GM12878 (cell line): ENCODE measurements around the gene RMC1. TPM values are rescaled to one million over a fixed set of nuclear protein-coding genes. Genes with fewer than 3 reads are reported as not detected.

Source experiments
- ATAC-seq: fragments of 200-7000 bp; cut with Tn5 transposase; 3 replicates; pipeline ENCODE4 v1.9.1; 2020; ENCODE audit warnings: mild to moderate bottlenecking, moderate library complexity
- BruUV-seq: library from RNA; stranded (reverse); fragments of 400-500 nt; replicated peaks from 2 replicates; lab custom pipeline; 2021; lab: Mats Ljungman, UMichigan
- CTCF ChIA-PET: fragments of 300-600 bp; sonication (Branson Sonifier 250); formaldehyde crosslinking; extraction: SDS; loops from one replicate; lab custom pipeline; 2021; ENCODE audit warnings: inconsistent platforms; lab: Yijun Ruan, JAX
- POLR2A ChIA-PET: fragments of 350-600 bp; formaldehyde crosslinking; extraction: SDS; loops from one replicate; lab custom pipeline; 2021; ENCODE audit warnings: inconsistent platforms; lab: Charles Lee
- RAD21 ChIA-PET: fragments of 300-600 bp; sonication (Branson Sonifier 250); formaldehyde crosslinking; loops from one replicate; lab custom pipeline; 2023; ENCODE audit warnings: antibody characterized with exemption; ENCODE audit not compliant: unreplicated experiment; lab: Charles Lee
- SMC1A ChIA-PET: fragments of 300-600 bp; sonication (Branson Sonifier 250); formaldehyde crosslinking; loops from one replicate; lab custom pipeline; 2023; ENCODE audit not compliant: unreplicated experiment, uncharacterized antibody; lab: Charles Lee
- DNase-seq: peaks from one replicate; pipeline ENCODE4 v3.0.0-alpha.2; 2011; ENCODE audit warnings: low read depth, low spot score
- FAIRE-seq: peaks from 3 replicates; lab custom pipeline; 2011; peaks lifted over from hg19 to GRCh38; lab: Jason Lieb, UNC
- H2AFZ ChIP-seq: 2 replicates; pipeline ENCODE4 v1.6.0; 2011; ENCODE audit warnings: low read depth, low read length, control low read depth; ENCODE audit not compliant: control insufficient read depth
- H3K27ac ChIP-seq: 2 replicates; pipeline ENCODE4 v1.5.1; 2011; ENCODE audit warnings: control low read depth; ENCODE audit not compliant: control insufficient read depth, insufficient read depth
- H3K27me3 ChIP-seq, 2 experiments: replicated peaks in 1 of 2; 2 replicates each; pipeline versions ENCODE4 v1.6.0 to v1.6.1; 2011; ENCODE audit warnings: low read length in 1 of 2; ENCODE audit not compliant: control insufficient read depth in 2 of 2, insufficient read depth in 2 of 2
- H3K36me3 ChIP-seq, 2 experiments: 2 replicates each; pipeline ENCODE4 v1.5.1; 2011; ENCODE audit warnings: low read length in 1 of 2; ENCODE audit not compliant: control insufficient read depth in 2 of 2, insufficient read depth in 2 of 2
- H3K4me1 ChIP-seq: 2 replicates; pipeline ENCODE4 v1.6.1; 2011; ENCODE audit warnings: mild to moderate bottlenecking, low read length, moderate library complexity, mixed read lengths; ENCODE audit not compliant: control insufficient read depth, insufficient read depth
- H3K4me2 ChIP-seq: 2 replicates; pipeline ENCODE4 v1.6.0; 2011; ENCODE audit warnings: control low read depth; ENCODE audit not compliant: control insufficient read depth, insufficient read depth
- H3K4me3 ChIP-seq: fragments of 200-600 bp; sonication (generic); 2 replicates; pipeline ENCODE4 v1.5.1; 2016
- H3K79me2 ChIP-seq: 2 replicates; pipeline ENCODE4 v1.6.0; 2011; ENCODE audit warnings: low read length; ENCODE audit not compliant: control insufficient read depth, insufficient read depth
- H3K9ac ChIP-seq: 2 replicates; pipeline ENCODE4 v1.8.0; 2011; ENCODE audit warnings: low read length, control low read depth, mixed read lengths; ENCODE audit not compliant: control insufficient read depth, insufficient read depth
- H3K9me3 ChIP-seq: replicated peaks from 3 replicates; pipeline ENCODE4 v1.5.1; 2011; ENCODE audit warnings: mild to moderate bottlenecking, low read length; ENCODE audit not compliant: control insufficient read depth, insufficient read depth
- H4K20me1 ChIP-seq: 2 replicates; pipeline ENCODE4 v1.6.0; 2011; ENCODE audit not compliant: control insufficient read depth, insufficient read depth
- BACH1 ChIP-seq: fragments of 450-650 bp; IDR thresholded peaks from 2 replicates; pipeline ENCODE4 v1.6.1; 2017; ENCODE audit warnings: mild to moderate bottlenecking, borderline replicate concordance
- EGR1 ChIP-seq, 2 experiments: IDR thresholded peaks; 1 replicate in 1 of 2; 2 replicates in 1 of 2; pipeline ENCODE4 v1.6.1; 2011 to 2012; ENCODE audit warnings: low read depth in 2 of 2, low read length in 2 of 2, borderline replicate concordance in 1 of 2, mild to moderate bottlenecking in 1 of 2, moderate library complexity in 1 of 2
- GABPA ChIP-seq: IDR thresholded peaks from 2 replicates; pipeline ENCODE4 v1.6.1; 2014; ENCODE audit warnings: antibody characterized with exemption, low read depth, mild to moderate bottlenecking, inconsistent platforms
- HDAC6 ChIP-seq: fragments of 200-600 bp; sonication (generic); IDR thresholded peaks from one replicate; pipeline ENCODE4 v1.8.0; 2017; ENCODE audit warnings: antibody characterized with exemption; ENCODE audit not compliant: unreplicated experiment
- HDGF ChIP-seq: fragments of 450-650 bp; IDR thresholded peaks from 2 replicates; pipeline ENCODE4 v1.6.1; 2016; ENCODE audit warnings: antibody characterized with exemption
- JUND ChIP-seq: IDR thresholded peaks from 2 replicates; pipeline ENCODE4 v1.6.1; 2012; ENCODE audit warnings: low read depth, mild to moderate bottlenecking, low read length, improper control_type of control experiment, moderate library complexity
- NBN ChIP-seq: fragments of 450-650 bp; IDR thresholded peaks from 2 replicates; pipeline ENCODE4 v1.6.1; 2016
- PBX3 ChIP-seq: IDR thresholded peaks from 2 replicates; pipeline ENCODE4 v1.6.1; 2011; ENCODE audit warnings: mild to moderate bottlenecking, low read depth, low read length, moderate library complexity; ENCODE audit not compliant: insufficient replicate concordance
- SMC3 ChIP-seq: IDR thresholded peaks from 2 replicates; pipeline ENCODE4 v1.6.1; 2011; ENCODE audit warnings: low read length, improper control_type of control experiment, borderline replicate concordance
- SREBF2 ChIP-seq: IDR thresholded peaks from 2 replicates; pipeline ENCODE4 v1.6.1; 2012; ENCODE audit warnings: mild to moderate bottlenecking, low read length
- WGBS: methylation state at CpG from one replicate; pipeline ENCODE4 v1.1.6; 2016; ENCODE audit warnings: low lambda C conversion rate; ENCODE audit not compliant: insufficient replicate concordance, insufficient coverage; ENCODE audit errors: missing lambda C conversion rate; 5-methylcytosine and 5-hydroxymethylcytosine counted together
- in situ Hi-C: fragments of 300-500 bp; cut with MboI; formaldehyde crosslinking; loops from 9 replicates; pipeline ENCODE4 v1.14.3; 2018; ENCODE audit warnings: mixed read lengths
- intact Hi-C: fragments of 100-400 bp; cut with micrococcal nuclease; formaldehyde crosslinking; loops from one replicate; pipeline ENCODE4 v1.14.2; 2022; ENCODE audit not compliant: unreplicated experiment
- polyA plus RNA-seq, 11 experiments: library from polyadenylated mRNA; depleted of rRNA in 4 of 11; unstranded in 6 of 11; stranded (reverse) in 5 of 11; fragments of >200 nt; fragmentation: Nextera tagmentation in 4 of 11; fragmentation: Illumina TruSeq in 1 of 11; extraction: Ambion mirVana in 4 of 11; extraction: Trizol in 1 of 11; gene quantifications; 1 replicate in 1 of 11; 2 replicates in 10 of 11; pipeline versions ENCODE4 v1.2.1 to v1.2.3, GENCODE V29; 2011 to 2016; ENCODE audit warnings: inconsistent platforms in 2 of 11, missing spikeins in 2 of 11, low read depth in 1 of 11
- total RNA-seq, 4 experiments: library from RNA; depleted of rRNA in 3 of 4; stranded (reverse); fragments of >200 nt in 3 of 4; fragmentation: Illumina TruSeq in 1 of 4; extraction: Trizol in 1 of 4; gene quantifications; 2 replicates each; pipeline versions ENCODE4 v1.2.1 to v1.2.3, GENCODE V29; 2013 to 2021
- TF ChIP-seq, protein P1 (sequence below): fragments of 450-650 bp; conservative IDR thresholded peaks from 2 replicates; pipeline ENCODE4 v1.6.1; 2017; ENCODE audit warnings: mild to moderate bottlenecking, moderate library complexity

The RMC1 gene
- total and polyA plus RNA-seq, 10 of the 15 experiments (the other 5 are each of a cell fraction or from before 2014, with no cell fraction given): 8.4 to 57.6 (median 42.5) TPM

GRCh38 chr18:23578891-23579653, 75.8 kb downstream of the RMC1 start (continued):
- no peak for TF ChIP-seq GABPA
- no peak for TF ChIP-seq JUND

- Histone ChIP-seq H3K36me3 (peaks cover 0 to 7% of the 10 kb centered on the region in 2 experiments; a peak in 1 of 4 replicates), H2AFZ (no peak overlapping the region), H3K9ac (no peak overlapping the region), H3K79me2 (peaks cover 43% of the 10 kb centered on the region), H3K27ac (no peak overlapping the region), H3K4me3 (no peak overlapping the region), H4K20me1 (no peaks in the 10 kb centered on the region), H3K4me2 (0 out of 2 replicates have a peak overlapping the region, but pooled peaks have one; percentile 7), H3K4me1 (peaks cover 16% of the 10 kb centered on the region), H3K9me3 (no peaks in the 10 kb centered on the region), H3K27me3 (no peaks in the 10 kb centered on the region)
- BruUV-seq: no TSS peak
- no peak for ATAC-seq
- ChIA-PET SMC1A (interaction anchor here (0.8 to 2.8 kb wide), 9 partner anchors 9 to 422 kb away, joined by 3 to 12 read pairs (median 6); no protein-coding TSS in a partner anchor), POLR2A (interaction anchor here (0.6 to 0.8 kb wide), 2 partner anchors 10 to 92 kb away, joined by 3 read pairs; no protein-coding TSS in a partner anchor), CTCF (interaction anchor here (0.6 to 4.2 kb wide), 12 partner anchors 10 to 122 kb away, joined by 3 to 27 read pairs (median 4); no protein-coding TSS in a partner anchor), RAD21 (interaction anchor here (1.1 to 1.8 kb wide), 5 partner anchors 9 to 386 kb away, joined by 3 to 6 read pairs (median 3); no protein-coding TSS in a partner anchor)
- in situ Hi-C loops (loop anchor here (5.0 kb wide), 1 partner anchor 64 kb away; no protein-coding TSS in a partner anchor), intact Hi-C loops (loop anchor here (5.0 kb wide), 1 partner anchor 39 kb away; no protein-coding TSS in a partner anchor)
- DNase-seq: no peak
- no peak for TF ChIP-seq SMC3
- no peak for TF ChIP-seq SREBF2
- TF ChIP-seq BACH1: no peak
- TF ChIP-seq, protein P1, sequence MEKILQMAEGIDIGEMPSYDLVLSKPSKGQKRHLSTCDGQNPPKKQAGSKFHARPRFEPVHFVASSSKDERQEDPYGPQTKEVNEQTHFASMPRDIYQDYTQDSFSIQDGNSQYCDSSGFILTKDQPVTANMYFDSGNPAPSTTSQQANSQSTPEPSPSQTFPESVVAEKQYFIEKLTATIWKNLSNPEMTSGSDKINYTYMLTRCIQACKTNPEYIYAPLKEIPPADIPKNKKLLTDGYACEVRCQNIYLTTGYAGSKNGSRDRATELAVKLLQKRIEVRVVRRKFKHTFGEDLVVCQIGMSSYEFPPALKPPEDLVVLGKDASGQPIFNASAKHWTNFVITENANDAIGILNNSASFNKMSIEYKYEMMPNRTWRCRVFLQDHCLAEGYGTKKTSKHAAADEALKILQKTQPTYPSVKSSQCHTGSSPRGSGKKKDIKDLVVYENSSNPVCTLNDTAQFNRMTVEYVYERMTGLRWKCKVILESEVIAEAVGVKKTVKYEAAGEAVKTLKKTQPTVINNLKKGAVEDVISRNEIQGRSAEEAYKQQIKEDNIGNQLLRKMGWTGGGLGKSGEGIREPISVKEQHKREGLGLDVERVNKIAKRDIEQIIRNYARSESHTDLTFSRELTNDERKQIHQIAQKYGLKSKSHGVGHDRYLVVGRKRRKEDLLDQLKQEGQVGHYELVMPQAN: no peak
- no peak for TF ChIP-seq EGR1 (IDR thresholded peaks at IDR 0.05; ENCODE audit: borderline replicate concordance in 1 of 2, low read depth in 2 of 2, low read length in 2 of 2)
- no peak for TF ChIP-seq HDGF
- no peak for TF ChIP-seq HDAC6
- no peak for TF ChIP-seq PBX3
- TF ChIP-seq NBN: no peak
- FAIRE-seq: no peak
- WGBS: 91% methylated on average over 6 of the region's 6 CpGs
Measured at GRCh38 chr18:23580677-23581367, 77.5 kb downstream of the RMC1 start.
